ENCODE data around the gene PCBP1. TPM values are rescaled to one million over a fixed set of nuclear protein-coding genes. Genes with fewer than 3 reads are reported as not detected.

PCBP1 gene
- total and polyA plus RNA-seq, 9 of the 15 experiments (the other 6 are each of a cell fraction or from before 2014, with no cell fraction given): 19.2 to 407 (median 78.1) TPM

DNA sequence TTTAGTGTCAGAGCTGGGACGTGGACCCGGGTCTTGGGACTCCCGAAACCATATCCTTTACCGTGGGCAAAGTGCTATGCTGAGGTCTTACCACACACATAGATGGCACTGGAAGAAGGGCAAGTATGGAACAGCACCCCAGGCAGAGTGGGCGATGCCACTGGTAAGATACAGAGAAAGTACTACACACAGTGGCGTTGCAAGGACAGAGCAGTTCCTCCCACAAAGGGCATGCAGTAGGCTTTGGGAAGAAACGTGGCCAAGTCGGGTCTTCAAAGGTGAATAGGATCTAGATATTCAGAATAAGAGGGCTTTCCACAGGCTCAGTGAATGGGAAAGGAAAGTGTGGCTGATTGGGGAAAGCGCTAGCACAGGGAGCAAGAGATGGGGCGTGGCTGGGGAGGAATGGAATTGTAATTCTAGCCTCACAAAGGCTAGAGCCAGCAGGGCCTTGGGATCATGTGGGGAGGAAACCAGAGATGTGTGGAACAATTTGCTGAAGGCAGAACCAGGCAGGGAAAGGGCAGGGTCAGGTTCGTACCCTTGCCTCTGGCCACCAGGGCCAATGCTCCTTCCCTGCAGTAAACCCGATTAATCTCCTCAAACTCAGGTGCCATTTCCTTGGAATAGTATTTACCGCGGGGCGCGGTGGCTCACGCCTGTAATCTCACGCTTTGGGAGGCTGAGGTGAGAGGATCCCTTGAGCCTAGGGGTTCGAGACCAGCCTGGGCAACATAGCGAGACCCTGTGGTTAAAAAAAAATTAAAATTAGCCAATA is 36.0 kb downstream of the PCBP1 start (continued):
- peak; percentile 89 for TF ChIP-seq ADNP (tag; IDR thresholded peaks at IDR 0.05)
- TF ChIP-seq, protein P1, sequence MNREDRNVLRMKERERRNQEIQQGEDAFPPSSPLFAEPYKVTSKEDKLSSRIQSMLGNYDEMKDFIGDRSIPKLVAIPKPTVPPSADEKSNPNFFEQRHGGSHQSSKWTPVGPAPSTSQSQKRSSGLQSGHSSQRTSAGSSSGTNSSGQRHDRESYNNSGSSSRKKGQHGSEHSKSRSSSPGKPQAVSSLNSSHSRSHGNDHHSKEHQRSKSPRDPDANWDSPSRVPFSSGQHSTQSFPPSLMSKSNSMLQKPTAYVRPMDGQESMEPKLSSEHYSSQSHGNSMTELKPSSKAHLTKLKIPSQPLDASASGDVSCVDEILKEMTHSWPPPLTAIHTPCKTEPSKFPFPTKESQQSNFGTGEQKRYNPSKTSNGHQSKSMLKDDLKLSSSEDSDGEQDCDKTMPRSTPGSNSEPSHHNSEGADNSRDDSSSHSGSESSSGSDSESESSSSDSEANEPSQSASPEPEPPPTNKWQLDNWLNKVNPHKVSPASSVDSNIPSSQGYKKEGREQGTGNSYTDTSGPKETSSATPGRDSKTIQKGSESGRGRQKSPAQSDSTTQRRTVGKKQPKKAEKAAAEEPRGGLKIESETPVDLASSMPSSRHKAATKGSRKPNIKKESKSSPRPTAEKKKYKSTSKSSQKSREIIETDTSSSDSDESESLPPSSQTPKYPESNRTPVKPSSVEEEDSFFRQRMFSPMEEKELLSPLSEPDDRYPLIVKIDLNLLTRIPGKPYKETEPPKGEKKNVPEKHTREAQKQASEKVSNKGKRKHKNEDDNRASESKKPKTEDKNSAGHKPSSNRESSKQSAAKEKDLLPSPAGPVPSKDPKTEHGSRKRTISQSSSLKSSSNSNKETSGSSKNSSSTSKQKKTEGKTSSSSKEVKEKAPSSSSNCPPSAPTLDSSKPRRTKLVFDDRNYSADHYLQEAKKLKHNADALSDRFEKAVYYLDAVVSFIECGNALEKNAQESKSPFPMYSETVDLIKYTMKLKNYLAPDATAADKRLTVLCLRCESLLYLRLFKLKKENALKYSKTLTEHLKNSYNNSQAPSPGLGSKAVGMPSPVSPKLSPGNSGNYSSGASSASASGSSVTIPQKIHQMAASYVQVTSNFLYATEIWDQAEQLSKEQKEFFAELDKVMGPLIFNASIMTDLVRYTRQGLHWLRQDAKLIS (CRISPR knock-in tag; IDR thresholded peaks at IDR 0.05): peak; percentile 50; the same call in 1 of the 2 replicates
- TF ChIP-seq ZNF431 (CRISPR knock-in tag; IDR thresholded peaks at IDR 0.05): no peak
- peak; percentile 21; the same call in 1 of the 2 replicates for TF ChIP-seq ZNF311 (CRISPR knock-in tag; IDR thresholded peaks at IDR 0.05)
- TF ChIP-seq KLF16 (IDR thresholded peaks at IDR 0.05): no peak
- TF ChIP-seq ESRRB (CRISPR knock-in tag; IDR thresholded peaks at IDR 0.05; ENCODE audit: borderline replicate concordance): no peak
- no peak for TF ChIP-seq POLR2H (tag; IDR thresholded peaks at IDR 0.05; ENCODE audit: low read depth)
- TF ChIP-seq, protein P2, sequence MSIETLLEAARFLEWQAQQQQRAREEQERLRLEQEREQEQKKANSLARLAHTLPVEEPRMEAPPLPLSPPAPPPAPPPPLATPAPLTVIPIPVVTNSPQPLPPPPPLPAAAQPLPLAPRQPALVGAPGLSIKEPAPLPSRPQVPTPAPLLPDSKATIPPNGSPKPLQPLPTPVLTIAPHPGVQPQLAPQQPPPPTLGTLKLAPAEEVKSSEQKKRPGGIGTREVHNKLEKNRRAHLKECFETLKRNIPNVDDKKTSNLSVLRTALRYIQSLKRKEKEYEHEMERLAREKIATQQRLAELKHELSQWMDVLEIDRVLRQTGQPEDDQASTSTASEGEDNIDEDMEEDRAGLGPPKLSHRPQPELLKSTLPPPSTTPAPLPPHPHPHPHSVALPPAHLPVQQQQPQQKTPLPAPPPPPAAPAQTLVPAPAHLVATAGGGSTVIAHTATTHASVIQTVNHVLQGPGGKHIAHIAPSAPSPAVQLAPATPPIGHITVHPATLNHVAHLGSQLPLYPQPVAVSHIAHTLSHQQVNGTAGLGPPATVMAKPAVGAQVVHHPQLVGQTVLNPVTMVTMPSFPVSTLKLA (conservative IDR thresholded peaks at IDR 0.05): 0 out of 4 replicates have a peak, but pooled peaks of 1 of the 2 experiments have one; percentile 36
- TF ChIP-seq, protein P3, sequence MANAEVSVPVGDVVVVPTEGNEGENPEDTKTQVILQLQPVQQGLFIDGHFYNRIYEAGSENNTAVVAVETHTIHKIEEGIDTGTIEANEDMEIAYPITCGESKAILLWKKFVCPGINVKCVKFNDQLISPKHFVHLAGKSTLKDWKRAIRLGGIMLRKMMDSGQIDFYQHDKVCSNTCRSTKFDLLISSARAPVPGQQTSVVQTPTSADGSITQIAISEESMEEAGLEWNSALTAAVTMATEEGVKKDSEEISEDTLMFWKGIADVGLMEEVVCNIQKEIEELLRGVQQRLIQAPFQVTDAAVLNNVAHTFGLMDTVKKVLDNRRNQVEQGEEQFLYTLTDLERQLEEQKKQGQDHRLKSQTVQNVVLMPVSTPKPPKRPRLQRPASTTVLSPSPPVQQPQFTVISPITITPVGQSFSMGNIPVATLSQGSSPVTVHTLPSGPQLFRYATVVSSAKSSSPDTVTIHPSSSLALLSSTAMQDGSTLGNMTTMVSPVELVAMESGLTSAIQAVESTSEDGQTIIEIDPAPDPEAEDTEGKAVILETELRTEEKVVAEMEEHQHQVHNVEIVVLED (CRISPR knock-in tag; IDR thresholded peaks at IDR 0.05): no peak; the same call in 1 of the 2 replicates
- TF ChIP-seq, protein P4, sequence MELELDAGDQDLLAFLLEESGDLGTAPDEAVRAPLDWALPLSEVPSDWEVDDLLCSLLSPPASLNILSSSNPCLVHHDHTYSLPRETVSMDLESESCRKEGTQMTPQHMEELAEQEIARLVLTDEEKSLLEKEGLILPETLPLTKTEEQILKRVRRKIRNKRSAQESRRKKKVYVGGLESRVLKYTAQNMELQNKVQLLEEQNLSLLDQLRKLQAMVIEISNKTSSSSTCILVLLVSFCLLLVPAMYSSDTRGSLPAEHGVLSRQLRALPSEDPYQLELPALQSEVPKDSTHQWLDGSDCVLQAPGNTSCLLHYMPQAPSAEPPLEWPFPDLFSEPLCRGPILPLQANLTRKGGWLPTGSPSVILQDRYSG (tag; conservative IDR thresholded peaks at IDR 0.05; ENCODE audit: low read depth): peak; percentile 41; the same call in 1 of the 2 replicates
- 0 out of 2 replicates have a peak, but pooled peaks have one; percentile 45 for TF ChIP-seq HIVEP1 (CRISPR knock-in tag; IDR thresholded peaks at IDR 0.05)
- peak; percentile 45; the same call in 1 of the 2 replicates for TF ChIP-seq L3MBTL2 (IDR thresholded peaks at IDR 0.05)
- TF ChIP-seq TRIM28 (IDR thresholded peaks at IDR 0.05): peak; percentile 16; the same call in 1 of the 2 replicates
- no peak for TF ChIP-seq CBFA2T2 (conservative IDR thresholded peaks at IDR 0.05)
- TF ChIP-seq, protein P5, sequence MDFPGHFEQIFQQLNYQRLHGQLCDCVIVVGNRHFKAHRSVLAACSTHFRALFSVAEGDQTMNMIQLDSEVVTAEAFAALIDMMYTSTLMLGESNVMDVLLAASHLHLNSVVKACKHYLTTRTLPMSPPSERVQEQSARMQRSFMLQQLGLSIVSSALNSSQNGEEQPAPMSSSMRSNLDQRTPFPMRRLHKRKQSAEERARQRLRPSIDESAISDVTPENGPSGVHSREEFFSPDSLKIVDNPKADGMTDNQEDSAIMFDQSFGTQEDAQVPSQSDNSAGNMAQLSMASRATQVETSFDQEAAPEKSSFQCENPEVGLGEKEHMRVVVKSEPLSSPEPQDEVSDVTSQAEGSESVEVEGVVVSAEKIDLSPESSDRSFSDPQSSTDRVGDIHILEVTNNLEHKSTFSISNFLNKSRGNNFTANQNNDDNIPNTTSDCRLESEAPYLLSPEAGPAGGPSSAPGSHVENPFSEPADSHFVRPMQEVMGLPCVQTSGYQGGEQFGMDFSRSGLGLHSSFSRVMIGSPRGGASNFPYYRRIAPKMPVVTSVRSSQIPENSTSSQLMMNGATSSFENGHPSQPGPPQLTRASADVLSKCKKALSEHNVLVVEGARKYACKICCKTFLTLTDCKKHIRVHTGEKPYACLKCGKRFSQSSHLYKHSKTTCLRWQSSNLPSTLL (IDR thresholded peaks at IDR 0.05): no peak

Data from K562 (cell line).